ENCODE results near the gene PASD1.

DNA sequence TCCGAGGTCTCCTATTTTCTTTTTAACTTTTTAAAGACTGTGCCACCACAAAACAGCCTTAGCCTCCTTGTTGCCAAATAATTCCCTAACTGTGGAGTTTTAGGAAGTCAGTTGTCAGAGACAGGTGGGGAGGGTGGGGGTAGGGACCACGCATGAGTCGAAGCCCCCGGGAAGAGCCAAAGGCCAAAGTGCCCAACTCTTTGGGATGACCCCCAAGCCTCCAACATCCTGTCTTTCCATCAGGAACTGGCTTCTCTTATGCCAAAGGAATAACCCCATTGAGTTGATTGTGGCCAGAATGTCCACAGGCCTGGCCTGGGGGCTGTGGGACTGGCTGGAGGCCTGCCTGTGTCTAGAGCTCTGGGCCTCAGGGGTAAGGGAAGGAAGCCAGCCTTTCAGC lies 137.6 kb downstream of the PASD1 start:
- TF ChIP-seq POLR2A (IDR thresholded peaks at IDR 0.05) = no peak
- TF ChIP-seq, protein P1, sequence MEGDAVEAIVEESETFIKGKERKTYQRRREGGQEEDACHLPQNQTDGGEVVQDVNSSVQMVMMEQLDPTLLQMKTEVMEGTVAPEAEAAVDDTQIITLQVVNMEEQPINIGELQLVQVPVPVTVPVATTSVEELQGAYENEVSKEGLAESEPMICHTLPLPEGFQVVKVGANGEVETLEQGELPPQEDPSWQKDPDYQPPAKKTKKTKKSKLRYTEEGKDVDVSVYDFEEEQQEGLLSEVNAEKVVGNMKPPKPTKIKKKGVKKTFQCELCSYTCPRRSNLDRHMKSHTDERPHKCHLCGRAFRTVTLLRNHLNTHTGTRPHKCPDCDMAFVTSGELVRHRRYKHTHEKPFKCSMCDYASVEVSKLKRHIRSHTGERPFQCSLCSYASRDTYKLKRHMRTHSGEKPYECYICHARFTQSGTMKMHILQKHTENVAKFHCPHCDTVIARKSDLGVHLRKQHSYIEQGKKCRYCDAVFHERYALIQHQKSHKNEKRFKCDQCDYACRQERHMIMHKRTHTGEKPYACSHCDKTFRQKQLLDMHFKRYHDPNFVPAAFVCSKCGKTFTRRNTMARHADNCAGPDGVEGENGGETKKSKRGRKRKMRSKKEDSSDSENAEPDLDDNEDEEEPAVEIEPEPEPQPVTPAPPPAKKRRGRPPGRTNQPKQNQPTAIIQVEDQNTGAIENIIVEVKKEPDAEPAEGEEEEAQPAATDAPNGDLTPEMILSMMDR (IDR thresholded peaks at IDR 0.05) = no peak
